Keratinocyte (primary cell): Measurements from ENCODE around the gene BCL2L12. TPM values are rescaled to one million over a fixed set of nuclear protein-coding genes. Genes with fewer than 3 reads are reported as not detected.

ENCODE experiments used
- DNase-seq: peaks from one replicate; pipeline ENCODE4 v3.0.0-alpha.2; 2011; ENCODE audit warnings: low read depth, missing footprints, low spot score
- FAIRE-seq: peaks from 2 replicates; lab custom pipeline; 2011; peaks lifted over from hg19 to GRCh38; lab: Jason Lieb, UNC
- H2AFZ ChIP-seq: 2 replicates; pipeline ENCODE4 v1.6.0; 2012; ENCODE audit warnings: low read length, control low read depth, inconsistent platforms; ENCODE audit not compliant: control insufficient read depth
- H3K27ac ChIP-seq: 2 replicates; pipeline ENCODE4 v1.5.1; 2011; ENCODE audit warnings: low read length; ENCODE audit not compliant: control insufficient read depth, insufficient read depth
- H3K27me3 ChIP-seq: 3 replicates; pipeline ENCODE4 v1.6.0; 2011; ENCODE audit warnings: low read length; ENCODE audit not compliant: control insufficient read depth, insufficient read depth; ENCODE audit errors: extremely low read depth
- H3K36me3 ChIP-seq, 2 experiments: 2 replicates in 1 of 2; 3 replicates in 1 of 2; pipeline ENCODE4 v1.5.1; 2011; ENCODE audit warnings: low read length in 2 of 2, mild to moderate bottlenecking in 1 of 2; ENCODE audit not compliant: control insufficient read depth in 2 of 2, insufficient read depth in 2 of 2; ENCODE audit errors: extremely low read depth in 1 of 2
- H3K4me1 ChIP-seq: 3 replicates; pipeline ENCODE4 v1.5.1; 2011; ENCODE audit warnings: low read length; ENCODE audit not compliant: control insufficient read depth, insufficient read depth; ENCODE audit errors: extremely low read depth
- H3K4me2 ChIP-seq: 3 replicates; pipeline ENCODE4 v1.6.0; 2011; ENCODE audit warnings: low read depth, low read length; ENCODE audit not compliant: control insufficient read depth, insufficient read depth; ENCODE audit errors: extremely low read depth
- H3K4me3 ChIP-seq, 3 experiments: fragments of 200-600 bp in 1 of 3; sonication (generic) in 1 of 3; 2 replicates in 2 of 3; 3 replicates in 1 of 3; pipeline ENCODE4 v1.5.1; 2011 to 2016; ENCODE audit warnings: low read length in 3 of 3, mild to moderate bottlenecking in 3 of 3, control low read depth in 2 of 3, inconsistent platforms in 1 of 3, low read depth in 1 of 3, mixed read lengths in 1 of 3, mixed run types in 1 of 3, moderate library complexity in 1 of 3; ENCODE audit not compliant: control insufficient read depth in 2 of 3, insufficient read depth in 2 of 3; ENCODE audit errors: extremely low read depth in 1 of 3
- H3K79me2 ChIP-seq: 2 replicates; pipeline ENCODE4 v1.6.0; 2012; ENCODE audit warnings: low read length; ENCODE audit not compliant: control insufficient read depth, insufficient read depth
- H3K9ac ChIP-seq: 3 replicates; pipeline ENCODE4 v1.6.0; 2011; ENCODE audit warnings: low read length; ENCODE audit not compliant: control insufficient read depth, insufficient read depth; ENCODE audit errors: extremely low read depth
- H3K9me1 ChIP-seq: 3 replicates; pipeline ENCODE4 v1.6.0; 2011; ENCODE audit warnings: low read length; ENCODE audit not compliant: control insufficient read depth, insufficient read depth; ENCODE audit errors: extremely low read depth
- H3K9me3 ChIP-seq: 2 replicates; pipeline ENCODE4 v1.5.1; 2012; ENCODE audit warnings: low read depth, low read length; ENCODE audit not compliant: control insufficient read depth
- H4K20me1 ChIP-seq: 3 replicates; pipeline ENCODE4 v1.6.0; 2011; ENCODE audit warnings: low read length; ENCODE audit not compliant: control insufficient read depth, insufficient read depth; ENCODE audit errors: extremely low read depth
- EZH2 ChIP-seq: IDR thresholded peaks from one replicate; pipeline ENCODE4 v1.6.1; 2012; ENCODE audit warnings: inconsistent platforms, mild to moderate bottlenecking, low read length, moderate library complexity
- dilution Hi-C: fragments of 300-500 bp; cut with MboI; formaldehyde crosslinking; loops from one replicate; pipeline ENCODE4 v1.7.0; 2020; ENCODE audit warnings: low sequenced_read_pairs; ENCODE audit not compliant: extremely low pct_ligation_motif_present
- polyA plus RNA-seq, 5 experiments: library from polyadenylated mRNA; depleted of rRNA in 3 of 5; stranded (reverse) in 3 of 5; stranded (forward) in 1 of 5; unstranded in 1 of 5; fragments of >200 nt; gene quantifications; 1 replicate in 1 of 5; 2 replicates in 3 of 5; 3 replicates in 1 of 5; pipeline versions ENCODE4 v1.2.1 to v1.2.3, GENCODE V29; 2011 to 2012; ENCODE audit warnings: missing spikeins in 2 of 5, low read depth in 1 of 5, low replicate concordance in 1 of 5
- TF ChIP-seq, protein P1 (sequence below), 3 experiments: IDR thresholded peaks in 1 of 3; conservative IDR thresholded peaks in 1 of 3; optimal IDR thresholded peaks in 1 of 3; 2 replicates in 2 of 3; 3 replicates in 1 of 3; pipeline versions ENCODE3 to v1.5.1; 2011; ENCODE audit warnings: low read length in 3 of 3, mild to moderate bottlenecking in 3 of 3, moderate library complexity in 2 of 3, control low read depth in 1 of 3, inconsistent platforms in 1 of 3; ENCODE audit not compliant: insufficient read depth in 2 of 3; ENCODE audit errors: extremely low read depth in 1 of 3

Gene BCL2L12
- polyA plus RNA-seq, 1 donor (not counting 4 experiments of a cell fraction or from before 2014, with no cell fraction given), result 14.8 TPM

DNA sequence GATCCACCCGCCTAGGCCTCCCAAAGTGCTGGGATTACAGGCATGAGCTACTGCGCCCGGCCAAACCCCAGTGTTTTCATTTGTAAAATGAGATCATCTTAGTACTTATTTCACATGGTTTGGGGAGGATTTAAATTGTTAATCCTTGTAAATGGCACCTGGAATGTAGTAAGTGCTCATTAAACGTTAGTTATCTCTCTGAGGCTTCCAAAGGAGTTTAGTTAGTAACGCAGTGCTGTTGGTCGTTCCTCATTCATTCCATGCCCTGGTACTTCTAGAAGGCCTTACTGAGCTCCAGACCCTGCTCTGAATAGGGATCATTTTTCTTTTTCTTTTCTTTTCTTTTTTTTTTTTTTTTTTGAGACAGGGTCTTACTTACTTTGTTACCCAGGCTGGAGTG is 30.4 kb downstream of the BCL2L12 start:
- FAIRE-seq, result no peak
- no peaks in the 10 kb centered on the region for H3K9me1 ChIP-seq
- no peak overlapping the region for H3K4me2 ChIP-seq

DNA sequence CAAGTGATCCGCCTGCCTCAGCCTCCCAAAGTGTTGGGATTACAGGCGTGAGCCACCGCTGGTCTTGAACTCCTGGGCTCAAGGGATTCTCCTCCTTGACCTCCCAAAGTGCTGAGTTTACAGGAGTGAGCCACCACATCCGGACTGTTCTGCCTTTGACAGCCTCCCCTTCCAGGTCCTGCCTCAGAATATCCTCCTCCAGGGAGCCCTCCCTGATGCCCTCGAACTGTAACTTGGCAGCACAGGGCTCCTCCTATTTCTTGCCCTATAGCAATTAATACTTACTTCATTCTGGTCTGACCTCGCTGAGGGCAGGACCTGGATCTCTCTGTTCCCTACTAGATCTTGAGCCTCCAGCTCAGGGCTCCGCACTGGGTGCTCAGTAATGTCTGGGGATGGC is 31.1 kb downstream of the BCL2L12 start:
- H3K4me1 ChIP-seq, result no peaks in the 10 kb centered on the region
- no peak overlapping the region for H3K27ac ChIP-seq
- no peaks in the 10 kb centered on the region for H3K79me2 ChIP-seq
- H3K9me1 ChIP-seq, result no peaks in the 10 kb centered on the region
- H2AFZ ChIP-seq, result no peak overlapping the region
- H3K27me3 ChIP-seq, result peaks cover 14% of the 10 kb centered on the region
- H3K4me3 ChIP-seq, result no peak overlapping the region
- DNase-seq, result no peak
- dilution Hi-C loops, result no loop called here
- TF ChIP-seq, protein P1, sequence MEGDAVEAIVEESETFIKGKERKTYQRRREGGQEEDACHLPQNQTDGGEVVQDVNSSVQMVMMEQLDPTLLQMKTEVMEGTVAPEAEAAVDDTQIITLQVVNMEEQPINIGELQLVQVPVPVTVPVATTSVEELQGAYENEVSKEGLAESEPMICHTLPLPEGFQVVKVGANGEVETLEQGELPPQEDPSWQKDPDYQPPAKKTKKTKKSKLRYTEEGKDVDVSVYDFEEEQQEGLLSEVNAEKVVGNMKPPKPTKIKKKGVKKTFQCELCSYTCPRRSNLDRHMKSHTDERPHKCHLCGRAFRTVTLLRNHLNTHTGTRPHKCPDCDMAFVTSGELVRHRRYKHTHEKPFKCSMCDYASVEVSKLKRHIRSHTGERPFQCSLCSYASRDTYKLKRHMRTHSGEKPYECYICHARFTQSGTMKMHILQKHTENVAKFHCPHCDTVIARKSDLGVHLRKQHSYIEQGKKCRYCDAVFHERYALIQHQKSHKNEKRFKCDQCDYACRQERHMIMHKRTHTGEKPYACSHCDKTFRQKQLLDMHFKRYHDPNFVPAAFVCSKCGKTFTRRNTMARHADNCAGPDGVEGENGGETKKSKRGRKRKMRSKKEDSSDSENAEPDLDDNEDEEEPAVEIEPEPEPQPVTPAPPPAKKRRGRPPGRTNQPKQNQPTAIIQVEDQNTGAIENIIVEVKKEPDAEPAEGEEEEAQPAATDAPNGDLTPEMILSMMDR (optimal IDR thresholded peaks at IDR 0.05 in 1 of 3, IDR thresholded peaks at IDR 0.05 in 1 of 3, conservative IDR thresholded peaks at IDR 0.05 in 1 of 3; ENCODE audit: extremely low read depth in 1 of 3, insufficient read depth in 2 of 3, low read length in 3 of 3), result no peak
- TF ChIP-seq EZH2, result no peak
- no peak overlapping the region for H3K4me2 ChIP-seq
- no peaks in the 10 kb centered on the region for H3K36me3 ChIP-seq
- no peaks in the 10 kb centered on the region for H4K20me1 ChIP-seq
- FAIRE-seq, result no peak
- no peaks in the 10 kb centered on the region for H3K9me3 ChIP-seq
- H3K9ac ChIP-seq, result no peak overlapping the region

More for the DNA sequence above, 30.4 kb downstream of the BCL2L12 start:
- no peak for DNase-seq
- Histone ChIP-seq H2AFZ (no peak overlapping the region), H3K27me3 (peaks cover 9% of the 10 kb centered on the region), H3K9ac (no peak overlapping the region), H3K27ac (no peak overlapping the region), H3K79me2 (no peaks in the 10 kb centered on the region), H3K4me3 (no peak overlapping the region), H3K9me3 (no peaks in the 10 kb centered on the region), H4K20me1 (no peaks in the 10 kb centered on the region), H3K4me1 (peaks cover 2% of the 10 kb centered on the region), H3K36me3 (no peaks in the 10 kb centered on the region)
- dilution Hi-C loops, result no loop called here
- no peak for TF ChIP-seq EZH2
- TF ChIP-seq, protein P1 (optimal IDR thresholded peaks at IDR 0.05 in 1 of 3, IDR thresholded peaks at IDR 0.05 in 1 of 3, conservative IDR thresholded peaks at IDR 0.05 in 1 of 3; ENCODE audit: extremely low read depth in 1 of 3, insufficient read depth in 2 of 3, low read length in 3 of 3), result no peak
